ENCODE results near the gene PTPRG. TPM values are rescaled to one million over a fixed set of nuclear protein-coding genes. Genes with fewer than 3 reads are reported as not detected.

PTPRG gene
- total and polyA plus RNA-seq, 10 of the 15 experiments (the other 5 are each of a cell fraction or from before 2014, with no cell fraction given): 0.29 to 20.7 (median 1.4) TPM

DNA sequence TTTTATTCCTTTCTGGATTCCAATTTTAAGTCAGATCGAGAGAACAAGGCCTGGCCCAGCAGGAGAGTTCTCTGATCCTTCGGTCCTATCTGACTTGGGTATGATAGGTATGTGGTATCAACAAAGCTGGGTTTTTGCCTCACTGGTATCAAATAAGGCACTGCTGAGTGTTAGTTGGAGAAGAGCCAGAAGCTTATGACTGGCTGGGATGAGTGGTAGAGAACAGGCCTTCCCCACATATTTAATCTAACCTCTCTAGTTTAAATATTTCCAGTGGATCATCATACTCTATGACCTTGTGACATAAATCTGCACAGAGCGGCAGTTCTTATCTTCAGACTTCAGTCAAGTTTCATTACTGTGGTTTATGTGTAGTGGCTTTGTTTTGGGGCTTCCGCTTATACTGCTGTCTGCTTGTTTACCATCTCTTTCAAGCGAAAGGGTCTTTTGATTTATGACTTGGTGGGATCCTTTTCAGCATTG lies 164.5 kb downstream of the PTPRG start (continued):
- TF ChIP-seq ZNF207 (IDR thresholded peaks at IDR 0.05; ENCODE audit: borderline replicate concordance): no peak
- 0 out of 4 replicates have a peak, but pooled peaks of 1 of the 2 experiments have one; percentile 39 for TF ChIP-seq EP300 (IDR thresholded peaks at IDR 0.05; ENCODE audit: borderline replicate concordance in 1 of 2, control insufficient read depth in 1 of 2, low read depth in 2 of 2, low read length in 2 of 2)
- TF ChIP-seq MTA3 (IDR thresholded peaks at IDR 0.05; ENCODE audit: borderline replicate concordance, low read length): no peak
- 0 out of 2 replicates have a peak, but pooled peaks have one; percentile 10 for TF ChIP-seq ATF7 (IDR thresholded peaks at IDR 0.05; ENCODE audit: low read depth)

DNA sequence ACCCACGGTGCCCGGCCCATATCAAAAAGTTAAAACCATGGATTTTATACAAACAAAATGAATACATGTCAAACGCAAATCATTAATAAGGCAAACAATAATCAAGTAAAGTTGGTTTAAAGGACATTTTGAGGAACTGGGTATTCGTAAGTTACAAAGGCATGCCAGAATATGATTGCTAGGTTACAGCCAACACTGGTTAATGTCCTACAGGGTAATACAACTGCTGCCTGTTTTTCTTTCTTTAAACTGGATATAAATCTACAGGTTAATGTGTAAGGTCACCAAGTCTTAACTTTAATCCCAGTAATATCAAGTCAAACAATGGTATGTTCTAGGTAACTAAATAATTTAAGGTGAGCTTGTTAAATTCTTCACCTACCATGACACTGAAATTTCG lies 166.1 kb downstream of the PTPRG start:
- ChIA-PET SMC1A (ENCODE audit: uncharacterized antibody, unreplicated experiment) (interaction anchor here (0.6 to 3.0 kb wide), 12 partner anchors 11 to 197 kb away, joined by 3 to 22 read pairs (median 4); no protein-coding TSS in a partner anchor), RAD21 (ENCODE audit: unreplicated experiment) (interaction anchor here (0.7 to 2.2 kb wide), 5 partner anchors 43 to 166 kb away, joined by 3 to 6 read pairs (median 3); partner anchors contain the start of gene PTPRG)

More for the DNA sequence above, 166.1 kb downstream of the PTPRG start:
- Histone ChIP-seq H2AFZ (ENCODE audit: control insufficient read depth, low read depth, low read length) (no peak overlapping the region), H3K36me3 (ENCODE audit: control insufficient read depth in 2 of 2, insufficient read depth in 2 of 2, low read length in 1 of 2) (no peaks in the 10 kb centered on the region), H3K27ac (ENCODE audit: control insufficient read depth, insufficient read depth) (no peak overlapping the region), H3K79me2 (ENCODE audit: control insufficient read depth, insufficient read depth, low read length) (no peaks in the 10 kb centered on the region), H4K20me1 (ENCODE audit: control insufficient read depth, insufficient read depth) (no peaks in the 10 kb centered on the region), H3K4me3 (no peak overlapping the region), H3K9me3 (replicated peaks; ENCODE audit: control insufficient read depth, insufficient read depth, low read length) (no peaks in the 10 kb centered on the region), H3K4me2 (ENCODE audit: control insufficient read depth, insufficient read depth) (no peak overlapping the region), H3K4me1 (ENCODE audit: control insufficient read depth, insufficient read depth, low read length) (no peaks in the 10 kb centered on the region), H3K9ac (ENCODE audit: control insufficient read depth, insufficient read depth, low read length) (no peak overlapping the region), H3K27me3 (replicated peaks in 1 of 2; ENCODE audit: control insufficient read depth in 2 of 2, insufficient read depth in 2 of 2, low read length in 1 of 2) (no peaks in the 10 kb centered on the region)
- intact Hi-C loops (cut with micrococcal nuclease; ENCODE audit: unreplicated experiment): loop anchor here (10.0 kb wide), 1 partner anchor 163 kb away; the partner anchor contains the start of gene PTPRG
- ChIA-PET CTCF (interaction anchor here (0.6 to 1.9 kb wide), 6 partner anchors 9 to 438 kb away, joined by 3 to 6 read pairs (median 3); no protein-coding TSS in a partner anchor), POLR2A (interaction anchor here (0.7 to 1.4 kb wide), 3 partner anchors 9 to 26 kb away, joined by 3 to 7 read pairs (median 4); no protein-coding TSS in a partner anchor)
- WGBS (ENCODE audit: insufficient coverage, insufficient replicate concordance, low lambda C conversion rate, missing lambda C conversion rate): 31% methylated on average over 5 of the region's 5 CpGs
- DNase-seq (ENCODE audit: low read depth, low spot score) (no peak), FAIRE-seq (no peak), ATAC-seq (no peak)
- in situ Hi-C loops (cut with MboI): no loop called here
- no peak for TF ChIP-seq ZNF274 (IDR thresholded peaks at IDR 0.05; ENCODE audit: insufficient read depth, insufficient read length)
- no peak for TF ChIP-seq BHLHE40 (IDR thresholded peaks at IDR 0.05; ENCODE audit: borderline replicate concordance in 1 of 2, low read depth in 2 of 2, low read length in 1 of 2)
- TF ChIP-seq, protein P1, sequence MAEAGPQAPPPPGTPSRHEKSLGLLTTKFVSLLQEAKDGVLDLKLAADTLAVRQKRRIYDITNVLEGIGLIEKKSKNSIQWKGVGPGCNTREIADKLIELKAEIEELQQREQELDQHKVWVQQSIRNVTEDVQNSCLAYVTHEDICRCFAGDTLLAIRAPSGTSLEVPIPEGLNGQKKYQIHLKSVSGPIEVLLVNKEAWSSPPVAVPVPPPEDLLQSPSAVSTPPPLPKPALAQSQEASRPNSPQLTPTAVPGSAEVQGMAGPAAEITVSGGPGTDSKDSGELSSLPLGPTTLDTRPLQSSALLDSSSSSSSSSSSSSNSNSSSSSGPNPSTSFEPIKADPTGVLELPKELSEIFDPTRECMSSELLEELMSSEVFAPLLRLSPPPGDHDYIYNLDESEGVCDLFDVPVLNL (IDR thresholded peaks at IDR 0.05; ENCODE audit: low read depth, low read length): no peak
- no peak for TF ChIP-seq MTA3 (IDR thresholded peaks at IDR 0.05; ENCODE audit: borderline replicate concordance, low read length)
- TF ChIP-seq ZNF622 (IDR thresholded peaks at IDR 0.05): no peak
- TF ChIP-seq NR2C1 (IDR thresholded peaks at IDR 0.05): no peak
- TF ChIP-seq, protein P2, sequence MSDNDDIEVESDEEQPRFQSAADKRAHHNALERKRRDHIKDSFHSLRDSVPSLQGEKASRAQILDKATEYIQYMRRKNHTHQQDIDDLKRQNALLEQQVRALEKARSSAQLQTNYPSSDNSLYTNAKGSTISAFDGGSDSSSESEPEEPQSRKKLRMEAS (IDR thresholded peaks at IDR 0.05; ENCODE audit: low read depth, low read length): no peak
- no peak for TF ChIP-seq USF1 (IDR thresholded peaks at IDR 0.05; ENCODE audit: borderline replicate concordance, extremely low read length, insufficient read depth, low read depth, low read length)
- TF ChIP-seq EGR1 (IDR thresholded peaks at IDR 0.05; ENCODE audit: borderline replicate concordance in 1 of 2, low read depth in 2 of 2, low read length in 2 of 2): no peak
- TF ChIP-seq SMC3 (IDR thresholded peaks at IDR 0.05; ENCODE audit: borderline replicate concordance, low read length): no peak
- BruUV-seq (replicated peaks): no TSS peak
